OCI-LY7 (cell line): ENCODE data around the gene BLCAP.

Experiments used
- EZH2phosphoT487 ChIP-seq: fragments of 200-600 bp; sonication (generic); IDR thresholded peaks from 2 replicates; pipeline ENCODE4 v1.6.1; 2018; ENCODE audit warnings: low read depth, borderline replicate concordance, mild to moderate bottlenecking, mixed run types, antibody characterized with exemption, low read length, moderate library complexity, mixed read lengths
- TF ChIP-seq, protein P1 (sequence below): fragments of 200-600 bp; sonication (generic); conservative IDR thresholded peaks from 2 replicates; pipeline ENCODE4 v1.5.1; 2014; ENCODE audit warnings: mild to moderate bottlenecking, antibody characterized with exemption, low read length, moderate library complexity, mixed read lengths

DNA sequence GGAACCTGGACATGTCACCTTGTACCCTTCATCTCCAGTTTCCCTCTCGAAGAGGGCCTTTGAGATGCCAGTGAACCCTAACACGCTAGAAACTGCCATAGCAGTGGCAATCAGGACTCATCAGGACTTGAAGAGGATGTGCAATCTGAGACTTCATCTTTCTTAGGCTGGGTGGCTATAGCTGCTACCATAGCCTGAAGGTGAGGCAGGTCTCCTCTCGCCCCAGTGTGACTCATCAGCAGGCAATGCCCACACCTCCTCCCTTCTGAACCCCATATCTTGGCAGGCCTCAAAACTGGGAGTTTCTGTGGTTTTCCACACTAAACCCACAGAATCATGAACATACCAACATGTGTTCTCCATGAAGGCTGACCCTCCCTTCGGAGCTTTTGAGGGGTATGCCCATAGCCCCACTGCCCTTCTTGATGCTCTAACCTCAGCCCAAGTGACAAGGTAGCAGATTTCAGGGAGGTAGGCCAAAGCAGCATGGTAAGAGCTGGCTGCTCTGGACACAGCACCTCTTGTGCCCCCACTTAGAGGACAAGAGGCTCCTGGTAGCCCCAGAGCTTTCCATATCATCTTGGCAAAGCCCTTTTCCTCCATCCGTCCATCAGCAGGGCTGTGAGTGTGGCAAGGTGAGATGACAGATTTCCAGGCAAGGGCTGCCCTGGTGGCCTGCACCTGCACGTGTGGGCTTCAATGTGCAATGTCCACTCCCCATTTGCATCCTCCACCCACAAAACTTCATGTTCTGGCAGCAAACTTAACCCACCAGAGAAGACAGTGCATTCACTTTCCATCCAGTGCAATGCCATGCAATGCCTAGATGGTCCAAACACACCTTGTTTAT, 2.6 kb downstream of the BLCAP start:
- TF ChIP-seq, protein P1, sequence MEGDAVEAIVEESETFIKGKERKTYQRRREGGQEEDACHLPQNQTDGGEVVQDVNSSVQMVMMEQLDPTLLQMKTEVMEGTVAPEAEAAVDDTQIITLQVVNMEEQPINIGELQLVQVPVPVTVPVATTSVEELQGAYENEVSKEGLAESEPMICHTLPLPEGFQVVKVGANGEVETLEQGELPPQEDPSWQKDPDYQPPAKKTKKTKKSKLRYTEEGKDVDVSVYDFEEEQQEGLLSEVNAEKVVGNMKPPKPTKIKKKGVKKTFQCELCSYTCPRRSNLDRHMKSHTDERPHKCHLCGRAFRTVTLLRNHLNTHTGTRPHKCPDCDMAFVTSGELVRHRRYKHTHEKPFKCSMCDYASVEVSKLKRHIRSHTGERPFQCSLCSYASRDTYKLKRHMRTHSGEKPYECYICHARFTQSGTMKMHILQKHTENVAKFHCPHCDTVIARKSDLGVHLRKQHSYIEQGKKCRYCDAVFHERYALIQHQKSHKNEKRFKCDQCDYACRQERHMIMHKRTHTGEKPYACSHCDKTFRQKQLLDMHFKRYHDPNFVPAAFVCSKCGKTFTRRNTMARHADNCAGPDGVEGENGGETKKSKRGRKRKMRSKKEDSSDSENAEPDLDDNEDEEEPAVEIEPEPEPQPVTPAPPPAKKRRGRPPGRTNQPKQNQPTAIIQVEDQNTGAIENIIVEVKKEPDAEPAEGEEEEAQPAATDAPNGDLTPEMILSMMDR: no peak
- no peak for TF ChIP-seq EZH2phosphoT487
